DOHH2 (cell line): ENCODE results near the gene SIGLEC11.

Experiments used
- EZH2phosphoT487 ChIP-seq: fragments of 200-600 bp; sonication (generic); IDR thresholded peaks from 2 replicates; pipeline ENCODE4 v1.6.1; 2017; ENCODE audit warnings: borderline replicate concordance, mild to moderate bottlenecking, antibody characterized with exemption, low read length, moderate library complexity, mixed read lengths
- TF ChIP-seq, protein P1 (sequence below): fragments of 200-600 bp; sonication (generic); IDR thresholded peaks from one replicate; pipeline ENCODE4 v1.5.1; 2014; ENCODE audit warnings: antibody characterized with exemption, mild to moderate bottlenecking, low read depth, low read length; ENCODE audit not compliant: poor library complexity, severe bottlenecking

DNA sequence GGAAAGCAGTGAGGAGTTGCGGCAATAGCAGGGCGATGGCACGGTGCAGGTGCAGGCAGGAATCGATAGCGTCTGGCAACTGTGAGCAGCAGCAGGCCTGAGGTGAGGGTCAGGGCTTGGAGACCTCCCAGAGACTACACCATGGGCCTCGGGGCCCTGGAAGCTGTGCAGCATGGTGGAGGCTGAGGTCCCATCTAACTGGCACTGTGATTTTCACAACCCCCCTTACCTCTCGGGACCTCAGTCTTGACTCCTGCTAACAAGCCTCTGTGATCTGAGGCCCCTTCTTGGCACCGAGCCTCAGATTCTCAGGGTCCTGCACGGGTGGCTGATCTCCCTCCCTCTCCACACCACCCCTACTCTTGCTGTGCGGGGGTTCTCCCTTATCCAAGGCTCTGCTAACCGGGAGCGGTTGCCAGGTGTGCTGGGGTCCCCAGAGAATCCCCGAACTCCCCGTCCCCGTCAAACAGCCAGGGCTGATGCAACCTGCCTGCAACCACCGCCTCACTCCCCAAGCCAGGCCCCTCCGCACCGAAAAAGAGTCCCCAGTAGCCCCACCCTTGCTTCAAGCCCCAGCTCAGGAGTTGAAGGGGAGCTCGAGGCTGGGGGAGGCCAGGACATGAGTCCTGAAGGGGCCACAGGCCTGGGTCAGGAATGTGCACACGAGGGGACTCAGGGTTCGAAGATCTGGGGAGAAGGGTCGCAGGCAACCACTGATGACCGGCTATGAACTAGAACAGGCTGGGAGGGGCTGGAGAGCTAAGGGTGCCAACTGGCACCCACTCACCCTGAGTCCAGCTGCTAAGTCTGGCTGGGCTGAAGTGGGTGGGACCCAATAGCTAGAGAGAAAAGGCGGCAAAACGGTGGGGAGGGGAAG, 36.7 kb downstream of the SIGLEC11 start:
- TF ChIP-seq, protein P1, sequence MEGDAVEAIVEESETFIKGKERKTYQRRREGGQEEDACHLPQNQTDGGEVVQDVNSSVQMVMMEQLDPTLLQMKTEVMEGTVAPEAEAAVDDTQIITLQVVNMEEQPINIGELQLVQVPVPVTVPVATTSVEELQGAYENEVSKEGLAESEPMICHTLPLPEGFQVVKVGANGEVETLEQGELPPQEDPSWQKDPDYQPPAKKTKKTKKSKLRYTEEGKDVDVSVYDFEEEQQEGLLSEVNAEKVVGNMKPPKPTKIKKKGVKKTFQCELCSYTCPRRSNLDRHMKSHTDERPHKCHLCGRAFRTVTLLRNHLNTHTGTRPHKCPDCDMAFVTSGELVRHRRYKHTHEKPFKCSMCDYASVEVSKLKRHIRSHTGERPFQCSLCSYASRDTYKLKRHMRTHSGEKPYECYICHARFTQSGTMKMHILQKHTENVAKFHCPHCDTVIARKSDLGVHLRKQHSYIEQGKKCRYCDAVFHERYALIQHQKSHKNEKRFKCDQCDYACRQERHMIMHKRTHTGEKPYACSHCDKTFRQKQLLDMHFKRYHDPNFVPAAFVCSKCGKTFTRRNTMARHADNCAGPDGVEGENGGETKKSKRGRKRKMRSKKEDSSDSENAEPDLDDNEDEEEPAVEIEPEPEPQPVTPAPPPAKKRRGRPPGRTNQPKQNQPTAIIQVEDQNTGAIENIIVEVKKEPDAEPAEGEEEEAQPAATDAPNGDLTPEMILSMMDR = no peak
- no peak for TF ChIP-seq EZH2phosphoT487
